ENCODE data around the gene DERA. TPM values are rescaled to one million over a fixed set of nuclear protein-coding genes. Genes with fewer than 3 reads are reported as not detected.
A peak's percentile ranks its signal among the peaks of the same experiment; 100 is the strongest.

DERA gene
- polyA plus RNA-seq, 3 donors: 16.2 to 84.2 (median 83.6) TPM

DNA sequence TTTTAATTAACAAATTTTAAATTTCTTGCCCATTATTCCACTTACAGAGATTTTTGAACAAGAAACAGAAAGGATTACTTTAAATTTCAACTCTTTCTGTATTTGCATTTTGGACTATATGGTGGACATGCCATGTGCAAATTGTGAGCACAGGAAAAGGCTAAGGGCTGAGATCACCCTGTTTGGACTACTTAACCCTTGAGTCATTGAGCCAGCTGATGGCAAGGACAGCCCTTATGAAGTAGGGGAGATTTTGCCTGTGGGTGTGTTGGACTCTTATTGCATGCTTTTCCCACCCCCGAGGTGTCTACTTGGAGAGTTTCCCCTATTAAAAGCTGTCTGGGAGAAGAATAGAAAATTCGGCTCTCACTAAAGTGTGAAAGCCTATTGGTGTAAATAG lies 17.2 kb downstream of the DERA start:
- H3K27me3 Mint-ChIP-seq (ENCODE audit: low read depth in 3 of 3): peaks cover 0 to 1% (median 0%) of the 10 kb centered on the region in 3 donors
- Histone ChIP-seq H3K79me2 (ENCODE audit: insufficient read depth, low read length) (peaks cover 23% of the 10 kb centered on the region), H3K4me2 (replicated peaks; ENCODE audit: extremely low read depth, low read length, poor library complexity, severe bottlenecking) (no peak overlapping the region), H3K27ac (ENCODE audit: low read depth in 1 of 2, low read length in 2 of 2) (no peak overlapping the region), H4K20me1 (ENCODE audit: insufficient read depth, low read length) (peaks cover 21% of the 10 kb centered on the region), H3K27me3 (ENCODE audit: control insufficient read depth in 2 of 2, insufficient read depth in 2 of 2, low read length in 2 of 2) (no peaks in the 10 kb centered on the region), H3K4me3 (replicated peaks in 1 of 3; ENCODE audit: low read depth in 2 of 3, low read length in 3 of 3) (no peak overlapping the region), H3K36me3 (replicated peaks in 1 of 2; ENCODE audit: control insufficient read depth in 1 of 2, insufficient read depth in 2 of 2, low read length in 2 of 2) (no peaks in the 10 kb centered on the region), H3K9me3 (replicated peaks in 1 of 2; ENCODE audit: control insufficient read depth in 1 of 2, insufficient read depth in 1 of 2, low read length in 2 of 2) (no peaks in the 10 kb centered on the region), H3K9ac (ENCODE audit: insufficient read depth, low read length, poor library complexity, severe bottlenecking) (no peak overlapping the region), H3K4me1 (ENCODE audit: control insufficient read depth in 1 of 2, insufficient read depth in 2 of 2, low read length in 2 of 2) (no peaks in the 10 kb centered on the region), H2AFZ (ENCODE audit: insufficient read depth, low read depth, low read length, poor library complexity, severe bottlenecking) (no peak overlapping the region)
- TF ChIP-seq, protein P1, sequence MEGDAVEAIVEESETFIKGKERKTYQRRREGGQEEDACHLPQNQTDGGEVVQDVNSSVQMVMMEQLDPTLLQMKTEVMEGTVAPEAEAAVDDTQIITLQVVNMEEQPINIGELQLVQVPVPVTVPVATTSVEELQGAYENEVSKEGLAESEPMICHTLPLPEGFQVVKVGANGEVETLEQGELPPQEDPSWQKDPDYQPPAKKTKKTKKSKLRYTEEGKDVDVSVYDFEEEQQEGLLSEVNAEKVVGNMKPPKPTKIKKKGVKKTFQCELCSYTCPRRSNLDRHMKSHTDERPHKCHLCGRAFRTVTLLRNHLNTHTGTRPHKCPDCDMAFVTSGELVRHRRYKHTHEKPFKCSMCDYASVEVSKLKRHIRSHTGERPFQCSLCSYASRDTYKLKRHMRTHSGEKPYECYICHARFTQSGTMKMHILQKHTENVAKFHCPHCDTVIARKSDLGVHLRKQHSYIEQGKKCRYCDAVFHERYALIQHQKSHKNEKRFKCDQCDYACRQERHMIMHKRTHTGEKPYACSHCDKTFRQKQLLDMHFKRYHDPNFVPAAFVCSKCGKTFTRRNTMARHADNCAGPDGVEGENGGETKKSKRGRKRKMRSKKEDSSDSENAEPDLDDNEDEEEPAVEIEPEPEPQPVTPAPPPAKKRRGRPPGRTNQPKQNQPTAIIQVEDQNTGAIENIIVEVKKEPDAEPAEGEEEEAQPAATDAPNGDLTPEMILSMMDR (IDR thresholded peaks at IDR 0.05): no peak
- no peak for DNase-seq
- H3K4me3 Mint-ChIP-seq: no peak overlapping the region
- intact Hi-C loops (cut with micrococcal nuclease): no loop called here
- peak overlapping the region in 1 of 7 donors; percentile 35 for H3K27ac Mint-ChIP-seq
- no CpG with 5 or more reads among the region's 2 CpGs for WGBS (ENCODE audit: insufficient coverage)
- H3K36me3 Mint-ChIP-seq: peaks cover 8 to 12% of the 10 kb centered on the region in 2 donors
- H3K4me1 Mint-ChIP-seq: peaks cover 8% of the 10 kb centered on the region
- H3K9me3 Mint-ChIP-seq: peaks cover 0 to 4% (median 2%) of the 10 kb centered on the region in 7 donors

DNA sequence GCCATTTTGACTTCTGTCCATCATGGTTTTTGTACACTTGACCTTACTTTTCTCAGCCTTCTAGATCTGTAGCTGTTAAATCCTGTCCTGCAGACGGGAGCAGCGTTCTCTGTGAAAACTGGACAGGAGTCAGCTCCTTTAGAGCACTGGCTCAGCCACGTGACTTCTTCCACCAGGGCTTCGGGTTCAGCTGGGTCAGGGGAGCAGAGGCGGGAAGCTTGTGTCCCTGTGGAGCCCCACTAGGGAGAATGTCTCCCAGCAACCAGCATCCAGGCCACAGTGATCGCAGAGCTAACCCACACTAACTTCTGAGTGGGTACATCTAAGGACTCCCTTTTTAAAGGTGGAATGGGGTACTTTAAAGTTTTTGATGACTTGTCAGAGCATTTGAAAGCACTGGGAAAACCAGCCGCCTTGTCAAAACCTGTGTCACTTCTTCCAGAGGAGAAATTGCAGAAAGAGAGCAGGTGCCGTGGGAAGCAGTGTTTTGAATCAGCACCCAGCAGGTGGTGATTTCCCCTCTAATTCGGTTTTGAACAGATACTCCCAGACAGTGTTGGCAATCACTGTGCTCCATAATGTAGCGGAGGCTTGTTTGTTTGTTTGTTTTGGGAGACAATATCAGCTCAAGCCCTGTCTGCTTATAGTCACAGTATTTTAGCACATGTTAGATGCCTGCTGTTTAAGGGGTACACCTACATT lies 17.9 kb downstream of the DERA start:
- Mint-ChIP-seq H3K4me1 (peaks cover 8% of the 10 kb centered on the region), H3K4me3 (no peak overlapping the region), H3K9me3 (peaks cover 0 to 4% (median 2%) of the 10 kb centered on the region in 7 donors), H3K27me3 (ENCODE audit: low read depth in 3 of 3) (peaks cover 0 to 1% (median 0%) of the 10 kb centered on the region in 3 donors), H3K27ac (peak overlapping the region in 2 of 7 donors; percentile 6 to 66), H3K36me3 (peaks cover 8 to 12% of the 10 kb centered on the region in 2 donors)
- DNase-seq: no peak
- Histone ChIP-seq H3K4me3 (replicated peaks in 1 of 3; ENCODE audit: low read depth in 2 of 3, low read length in 3 of 3) (no peak overlapping the region), H3K36me3 (replicated peaks in 1 of 2; ENCODE audit: control insufficient read depth in 1 of 2, insufficient read depth in 2 of 2, low read length in 2 of 2) (no peaks in the 10 kb centered on the region), H3K9ac (ENCODE audit: insufficient read depth, low read length, poor library complexity, severe bottlenecking) (no peak overlapping the region), H3K9me3 (replicated peaks in 1 of 2; ENCODE audit: control insufficient read depth in 1 of 2, insufficient read depth in 1 of 2, low read length in 2 of 2) (no peaks in the 10 kb centered on the region), H3K4me1 (ENCODE audit: control insufficient read depth in 1 of 2, insufficient read depth in 2 of 2, low read length in 2 of 2) (no peaks in the 10 kb centered on the region), H4K20me1 (ENCODE audit: insufficient read depth, low read length) (peaks cover 21% of the 10 kb centered on the region), H3K27me3 (ENCODE audit: control insufficient read depth in 2 of 2, insufficient read depth in 2 of 2, low read length in 2 of 2) (no peaks in the 10 kb centered on the region), H3K79me2 (ENCODE audit: insufficient read depth, low read length) (peaks cover 22% of the 10 kb centered on the region), H2AFZ (ENCODE audit: insufficient read depth, low read depth, low read length, poor library complexity, severe bottlenecking) (no peak overlapping the region), H3K27ac (ENCODE audit: low read depth in 1 of 2, low read length in 2 of 2) (no peak overlapping the region), H3K4me2 (replicated peaks; ENCODE audit: extremely low read depth, low read length, poor library complexity, severe bottlenecking) (no peak overlapping the region)
- WGBS (ENCODE audit: insufficient coverage): 94% methylated on average over 7 of the region's 10 CpGs
- TF ChIP-seq, protein P1 (IDR thresholded peaks at IDR 0.05): no peak
- intact Hi-C loops (cut with micrococcal nuclease): no loop called here

All from CD14-positive monocyte (primary cell).